GM23338 (cell line): ENCODE data around the gene JAKMIP2. TPM values are rescaled to one million over a fixed set of nuclear protein-coding genes. Genes with fewer than 3 reads are reported as not detected.

ENCODE experiments used
- CREB1 ChIP-seq: fragments of 250-450 bp; sonication (Bioruptor Pico); IDR thresholded peaks from 2 replicates; pipeline ENCODE4 v1.5.0; 2020; ENCODE audit warnings: low read depth, mild to moderate bottlenecking, moderate library complexity
- JUNB ChIP-seq: IDR thresholded peaks from one replicate; pipeline ENCODE4 v1.6.1; 2016; ENCODE audit warnings: antibody characterized with exemption; ENCODE audit not compliant: unreplicated experiment
- NANOG ChIP-seq: IDR thresholded peaks from 2 replicates; pipeline ENCODE4 v1.6.1; 2016; ENCODE audit warnings: antibody characterized with exemption, borderline replicate concordance
- STAT1 ChIP-seq: IDR thresholded peaks from one replicate; pipeline ENCODE4 v1.6.1; 2016; ENCODE audit warnings: antibody characterized with exemption; ENCODE audit not compliant: unreplicated experiment
- ZNF331 ChIP-seq: fragments of 250-450 bp; sonication (Bioruptor Pico); IDR thresholded peaks from 2 replicates; pipeline ENCODE4 v1.5.0; 2020; ENCODE audit warnings: low read depth, mild to moderate bottlenecking, moderate library complexity
- polyA plus RNA-seq: library from polyadenylated mRNA; unstranded; fragments of >200 nt; fragmentation: Nextera tagmentation; extraction: Ambion mirVana; gene quantifications from 2 replicates; pipeline ENCODE4 v1.2.1, GENCODE V29; 2016
- total RNA-seq: library from RNA; depleted of rRNA; stranded (reverse); fragments of >200 nt; shearing (Covaris generic); gene quantifications from 2 replicates; pipeline ENCODE4 v1.2.3, GENCODE V29; 2014
- TF ChIP-seq, protein P1 (sequence below): fragments of 250-450 bp; sonication (Bioruptor Pico); IDR thresholded peaks from 2 replicates; pipeline ENCODE4 v1.5.0; 2020; ENCODE audit warnings: mild to moderate bottlenecking, moderate library complexity
- TF ChIP-seq, protein P2 (sequence below): IDR thresholded peaks from one replicate; pipeline ENCODE4 v1.6.1; 2018; ENCODE audit warnings: antibody characterized with exemption; ENCODE audit not compliant: unreplicated experiment

The JAKMIP2 gene
- total and polyA plus RNA-seq, 2 experiments from 2014 or later, result 20.5 to 27.2 TPM

DNA sequence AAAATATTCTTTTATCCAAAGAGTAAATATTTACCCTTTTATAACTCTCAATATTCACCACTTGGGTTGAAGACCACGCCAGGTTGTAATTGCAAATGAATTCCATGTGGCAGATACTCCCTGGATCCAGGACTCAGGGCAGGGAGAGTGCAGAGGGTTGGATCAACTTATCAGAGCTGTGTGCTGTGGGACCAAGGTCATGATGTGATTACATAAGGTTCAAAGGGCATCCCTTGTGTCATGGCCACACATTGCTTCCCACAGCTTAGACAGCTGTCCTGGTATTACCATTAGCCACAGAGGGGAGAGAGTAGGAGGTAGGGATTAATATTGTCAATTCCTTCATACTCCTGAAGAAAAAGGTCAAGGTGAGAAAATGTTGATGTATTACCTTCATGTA, 133.9 kb downstream of the JAKMIP2 start (continued):
- TF ChIP-seq, protein P1, sequence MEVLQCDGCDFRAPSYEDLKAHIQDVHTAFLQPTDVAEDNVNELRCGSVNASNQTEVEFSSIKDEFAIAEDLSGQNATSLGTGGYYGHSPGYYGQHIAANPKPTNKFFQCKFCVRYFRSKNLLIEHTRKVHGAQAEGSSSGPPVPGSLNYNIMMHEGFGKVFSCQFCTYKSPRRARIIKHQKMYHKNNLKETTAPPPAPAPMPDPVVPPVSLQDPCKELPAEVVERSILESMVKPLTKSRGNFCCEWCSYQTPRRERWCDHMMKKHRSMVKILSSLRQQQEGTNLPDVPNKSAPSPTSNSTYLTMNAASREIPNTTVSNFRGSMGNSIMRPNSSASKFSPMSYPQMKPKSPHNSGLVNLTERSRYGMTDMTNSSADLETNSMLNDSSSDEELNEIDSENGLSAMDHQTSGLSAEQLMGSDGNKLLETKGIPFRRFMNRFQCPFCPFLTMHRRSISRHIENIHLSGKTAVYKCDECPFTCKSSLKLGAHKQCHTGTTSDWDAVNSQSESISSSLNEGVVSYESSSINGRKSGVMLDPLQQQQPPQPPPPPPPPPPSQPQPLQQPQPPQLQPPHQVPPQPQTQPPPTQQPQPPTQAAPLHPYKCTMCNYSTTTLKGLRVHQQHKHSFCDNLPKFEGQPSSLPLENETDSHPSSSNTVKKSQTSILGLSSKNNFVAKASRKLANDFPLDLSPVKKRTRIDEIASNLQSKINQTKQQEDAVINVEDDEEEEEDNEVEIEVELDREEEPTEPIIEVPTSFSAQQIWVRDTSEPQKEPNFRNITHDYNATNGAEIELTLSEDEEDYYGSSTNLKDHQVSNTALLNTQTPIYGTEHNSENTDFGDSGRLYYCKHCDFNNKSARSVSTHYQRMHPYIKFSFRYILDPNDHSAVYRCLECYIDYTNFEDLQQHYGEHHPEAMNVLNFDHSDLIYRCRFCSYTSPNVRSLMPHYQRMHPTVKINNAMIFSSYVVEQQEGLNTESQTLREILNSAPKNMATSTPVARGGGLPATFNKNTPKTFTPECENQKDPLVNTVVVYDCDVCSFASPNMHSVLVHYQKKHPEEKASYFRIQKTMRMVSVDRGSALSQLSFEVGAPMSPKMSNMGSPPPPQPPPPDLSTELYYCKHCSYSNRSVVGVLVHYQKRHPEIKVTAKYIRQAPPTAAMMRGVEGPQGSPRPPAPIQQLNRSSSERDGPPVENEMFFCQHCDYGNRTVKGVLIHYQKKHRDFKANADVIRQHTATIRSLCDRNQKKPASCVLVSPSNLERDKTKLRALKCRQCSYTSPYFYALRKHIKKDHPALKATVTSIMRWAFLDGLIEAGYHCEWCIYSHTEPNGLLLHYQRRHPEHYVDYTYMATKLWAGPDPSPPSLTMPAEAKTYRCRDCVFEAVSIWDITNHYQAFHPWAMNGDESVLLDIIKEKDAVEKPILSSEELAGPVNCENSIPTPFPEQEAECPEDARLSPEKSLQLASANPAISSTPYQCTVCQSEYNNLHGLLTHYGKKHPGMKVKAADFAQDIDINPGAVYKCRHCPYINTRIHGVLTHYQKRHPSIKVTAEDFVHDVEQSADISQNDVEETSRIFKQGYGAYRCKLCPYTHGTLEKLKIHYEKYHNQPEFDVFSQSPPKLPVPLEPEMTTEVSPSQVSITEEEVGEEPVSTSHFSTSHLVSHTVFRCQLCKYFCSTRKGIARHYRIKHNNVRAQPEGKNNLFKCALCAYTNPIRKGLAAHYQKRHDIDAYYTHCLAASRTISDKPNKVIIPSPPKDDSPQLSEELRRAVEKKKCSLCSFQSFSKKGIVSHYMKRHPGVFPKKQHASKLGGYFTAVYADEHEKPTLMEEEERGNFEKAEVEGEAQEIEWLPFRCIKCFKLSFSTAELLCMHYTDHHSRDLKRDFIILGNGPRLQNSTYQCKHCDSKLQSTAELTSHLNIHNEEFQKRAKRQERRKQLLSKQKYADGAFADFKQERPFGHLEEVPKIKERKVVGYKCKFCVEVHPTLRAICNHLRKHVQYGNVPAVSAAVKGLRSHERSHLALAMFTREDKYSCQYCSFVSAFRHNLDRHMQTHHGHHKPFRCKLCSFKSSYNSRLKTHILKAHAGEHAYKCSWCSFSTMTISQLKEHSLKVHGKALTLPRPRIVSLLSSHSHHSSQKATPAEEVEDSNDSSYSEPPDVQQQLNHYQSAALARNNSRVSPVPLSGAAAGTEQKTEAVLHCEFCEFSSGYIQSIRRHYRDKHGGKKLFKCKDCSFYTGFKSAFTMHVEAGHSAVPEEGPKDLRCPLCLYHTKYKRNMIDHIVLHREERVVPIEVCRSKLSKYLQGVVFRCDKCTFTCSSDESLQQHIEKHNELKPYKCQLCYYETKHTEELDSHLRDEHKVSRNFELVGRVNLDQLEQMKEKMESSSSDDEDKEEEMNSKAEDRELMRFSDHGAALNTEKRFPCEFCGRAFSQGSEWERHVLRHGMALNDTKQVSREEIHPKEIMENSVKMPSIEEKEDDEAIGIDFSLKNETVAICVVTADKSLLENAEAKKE (CRISPR knock-in tag), result no peak
- no peak for TF ChIP-seq STAT1
- no peak for TF ChIP-seq JUNB
- no peak for TF ChIP-seq CREB1 (CRISPR knock-in tag)
- TF ChIP-seq, protein P2, sequence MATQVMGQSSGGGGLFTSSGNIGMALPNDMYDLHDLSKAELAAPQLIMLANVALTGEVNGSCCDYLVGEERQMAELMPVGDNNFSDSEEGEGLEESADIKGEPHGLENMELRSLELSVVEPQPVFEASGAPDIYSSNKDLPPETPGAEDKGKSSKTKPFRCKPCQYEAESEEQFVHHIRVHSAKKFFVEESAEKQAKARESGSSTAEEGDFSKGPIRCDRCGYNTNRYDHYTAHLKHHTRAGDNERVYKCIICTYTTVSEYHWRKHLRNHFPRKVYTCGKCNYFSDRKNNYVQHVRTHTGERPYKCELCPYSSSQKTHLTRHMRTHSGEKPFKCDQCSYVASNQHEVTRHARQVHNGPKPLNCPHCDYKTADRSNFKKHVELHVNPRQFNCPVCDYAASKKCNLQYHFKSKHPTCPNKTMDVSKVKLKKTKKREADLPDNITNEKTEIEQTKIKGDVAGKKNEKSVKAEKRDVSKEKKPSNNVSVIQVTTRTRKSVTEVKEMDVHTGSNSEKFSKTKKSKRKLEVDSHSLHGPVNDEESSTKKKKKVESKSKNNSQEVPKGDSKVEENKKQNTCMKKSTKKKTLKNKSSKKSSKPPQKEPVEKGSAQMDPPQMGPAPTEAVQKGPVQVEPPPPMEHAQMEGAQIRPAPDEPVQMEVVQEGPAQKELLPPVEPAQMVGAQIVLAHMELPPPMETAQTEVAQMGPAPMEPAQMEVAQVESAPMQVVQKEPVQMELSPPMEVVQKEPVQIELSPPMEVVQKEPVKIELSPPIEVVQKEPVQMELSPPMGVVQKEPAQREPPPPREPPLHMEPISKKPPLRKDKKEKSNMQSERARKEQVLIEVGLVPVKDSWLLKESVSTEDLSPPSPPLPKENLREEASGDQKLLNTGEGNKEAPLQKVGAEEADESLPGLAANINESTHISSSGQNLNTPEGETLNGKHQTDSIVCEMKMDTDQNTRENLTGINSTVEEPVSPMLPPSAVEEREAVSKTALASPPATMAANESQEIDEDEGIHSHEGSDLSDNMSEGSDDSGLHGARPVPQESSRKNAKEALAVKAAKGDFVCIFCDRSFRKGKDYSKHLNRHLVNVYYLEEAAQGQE, result no peak
- no peak for TF ChIP-seq ZNF331 (CRISPR knock-in tag)
- TF ChIP-seq NANOG, result no peak
